Activated CD4-positive, alpha-beta T cell treated with anti-CD3 and anti-CD28 coated beads, Interleukin-2, amount 50 U/mL, for 16 hours (primary cell): ENCODE results near the gene SYNPO2.
A peak's percentile ranks its signal among the peaks of the same experiment; 100 is the strongest.
"Not testable (repeated sequence)": the region's sequence is repeated elsewhere in the genome, so short reads cannot be mapped to it uniquely, and the experiment has no call there.

Source experiments
- DNase-seq: peaks from one replicate; pipeline ENCODE4 v3.0.0-alpha.2; 2020

SYNPO2 gene

DNA sequence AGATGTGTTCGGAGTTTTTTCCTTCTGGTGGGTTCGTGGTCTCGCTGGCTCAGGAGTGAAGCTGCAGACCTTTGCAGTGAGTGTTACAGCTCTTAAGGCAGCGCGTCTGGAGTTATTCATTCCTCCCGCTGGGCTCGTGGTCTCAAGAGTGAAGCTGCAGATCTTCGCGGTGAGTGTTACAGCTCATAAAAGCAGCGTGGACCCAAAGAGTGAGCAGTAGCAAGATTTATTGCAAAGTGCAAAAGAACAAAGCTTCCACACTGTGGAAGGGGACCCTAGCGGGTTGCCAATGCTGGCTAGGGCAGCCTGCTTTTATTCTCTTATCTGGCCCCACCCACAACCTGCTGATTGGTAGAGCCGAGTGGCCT is 87.5 kb downstream of the SYNPO2 start:
- DNase-seq = not testable (repeated sequence)

- not testable (repeated sequence) for DNase-seq
These were observed 88.4 kb downstream of the SYNPO2 start for GRCh38 chr4:118977100-118977499.

DNA sequence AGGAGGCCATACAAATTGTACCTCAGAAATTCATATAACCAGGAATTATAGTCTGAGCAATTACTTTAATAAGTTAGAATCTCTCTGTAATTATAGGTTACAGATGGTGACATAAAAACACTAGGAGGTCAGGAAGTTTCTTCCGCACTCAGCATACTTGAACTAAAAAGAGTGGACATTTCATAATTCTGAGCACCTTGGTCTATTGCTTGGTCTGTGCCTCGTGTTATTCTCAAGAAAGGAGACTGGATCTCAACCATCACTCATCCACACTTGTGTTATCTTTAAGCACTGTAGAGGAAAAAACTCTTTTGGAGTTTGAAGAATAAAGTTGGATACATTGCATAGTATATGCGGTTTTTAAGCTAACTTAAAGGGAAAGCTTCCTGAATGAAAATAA is 91.1 kb downstream of the SYNPO2 start:
- no peak for DNase-seq

DNA sequence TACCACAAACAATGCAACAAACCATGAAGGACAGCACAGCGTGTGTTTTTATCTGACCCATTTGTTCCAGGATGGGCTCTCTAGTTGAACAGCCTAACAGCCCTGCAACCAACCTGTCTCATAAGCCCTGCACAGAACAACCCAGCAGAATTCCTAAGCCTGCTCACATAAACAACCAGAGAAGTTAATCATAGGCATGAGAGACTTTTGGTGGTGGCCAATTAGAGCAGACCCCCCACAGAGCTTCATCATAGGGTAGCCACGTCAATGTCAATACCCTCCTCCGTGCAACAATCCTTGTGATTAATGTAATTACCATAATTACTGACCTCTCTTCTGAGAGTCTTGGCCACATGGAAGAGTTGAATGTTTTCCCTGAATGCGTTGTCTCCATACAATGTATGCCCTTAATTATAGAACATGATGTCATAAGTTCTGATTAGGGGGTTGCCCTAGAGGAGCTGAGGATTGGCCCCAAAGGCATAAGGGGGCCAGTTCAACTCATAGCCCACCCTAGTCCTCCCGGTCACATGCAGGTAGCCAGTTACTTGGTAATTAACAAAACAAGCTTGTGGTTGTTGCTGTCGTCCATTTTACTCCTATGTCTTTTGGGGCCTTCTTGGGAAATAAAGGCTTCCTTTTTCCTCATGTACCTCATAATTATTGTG is 92.7 kb downstream of the SYNPO2 start:
- no peak for DNase-seq

- peak; percentile 65 for DNase-seq
These were observed 93.3 kb downstream of the SYNPO2 start for GRCh38 chr4:118981839-118982381.

DNA sequence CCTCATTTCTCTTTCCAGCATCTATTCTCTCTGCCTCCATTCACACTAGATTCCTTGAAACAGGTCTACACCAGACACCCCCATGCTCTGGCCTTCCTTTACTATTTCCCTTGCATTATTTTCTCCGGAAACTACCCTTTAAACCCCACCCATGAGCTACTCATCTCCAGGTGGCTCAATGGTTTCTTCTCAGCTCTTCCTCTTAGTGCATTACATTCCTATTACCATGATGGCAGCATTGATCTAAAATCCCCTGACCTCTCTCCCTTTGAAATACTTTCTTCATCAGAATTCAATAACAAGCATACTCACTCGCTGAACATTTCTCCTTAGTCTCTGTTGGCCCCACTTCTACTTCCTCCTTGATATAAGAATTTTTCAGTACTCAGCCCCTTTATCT is 94.6 kb downstream of the SYNPO2 start:
- no peak for DNase-seq

DNA sequence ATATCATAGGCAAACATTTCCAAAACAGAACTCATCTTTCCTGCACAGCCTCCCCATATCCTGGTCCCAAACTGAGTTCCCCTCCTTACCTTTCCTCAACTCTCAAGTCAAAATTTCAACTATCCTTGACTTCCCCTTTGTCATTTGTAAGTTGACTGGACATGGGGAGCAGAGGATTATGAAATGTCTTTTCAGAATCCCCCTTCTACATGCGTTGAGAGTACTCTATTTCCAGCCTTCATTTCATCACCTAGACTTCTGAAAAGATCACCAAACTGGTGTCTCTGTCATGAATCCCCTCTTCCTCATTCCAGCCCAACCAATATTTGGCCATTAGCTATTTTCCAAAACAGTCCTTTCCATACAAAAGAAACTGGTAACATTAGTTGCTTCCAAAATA is 95.2 kb downstream of the SYNPO2 start:
- DNase-seq = no peak

GRCh38 chr4:118985170-118986000 is 96.7 kb downstream of the SYNPO2 start:
- no peak for DNase-seq

- DNase-seq = no peak
These were observed 99.4 kb downstream of the SYNPO2 start for GRCh38 chr4:118987959-118988634.

- DNase-seq = no peak
These were observed 100.0 kb downstream of the SYNPO2 start for GRCh38 chr4:118988635-118988972.

- peak; percentile 11 for DNase-seq
These were observed 100.7 kb downstream of the SYNPO2 start for GRCh38 chr4:118989098-118990080.

GRCh38 chr4:118991686-118992085 is 103.0 kb downstream of the SYNPO2 start:
- no peak for DNase-seq

- DNase-seq = no peak
These were observed 103.5 kb downstream of the SYNPO2 start for GRCh38 chr4:118992149-118992548.

DNA sequence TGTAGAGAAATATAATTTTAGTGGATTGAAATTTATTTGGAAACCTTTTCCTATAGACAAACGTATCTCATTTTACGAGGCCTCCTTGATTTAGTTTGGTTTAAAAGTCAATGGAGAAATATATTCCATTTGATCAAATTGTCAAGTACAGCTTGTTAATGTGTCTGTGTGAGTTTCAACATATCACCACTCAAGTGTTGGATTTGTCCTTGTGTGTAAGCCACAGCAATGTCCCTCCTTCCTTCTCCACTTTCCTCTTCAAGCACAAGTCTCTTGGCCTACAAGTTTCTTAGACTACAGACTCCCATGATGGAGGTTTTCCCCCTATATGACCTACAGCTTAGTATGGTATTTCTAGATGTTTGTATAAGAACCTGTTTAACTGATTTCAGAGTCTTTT is 104.7 kb downstream of the SYNPO2 start:
- no peak for DNase-seq

DNA sequence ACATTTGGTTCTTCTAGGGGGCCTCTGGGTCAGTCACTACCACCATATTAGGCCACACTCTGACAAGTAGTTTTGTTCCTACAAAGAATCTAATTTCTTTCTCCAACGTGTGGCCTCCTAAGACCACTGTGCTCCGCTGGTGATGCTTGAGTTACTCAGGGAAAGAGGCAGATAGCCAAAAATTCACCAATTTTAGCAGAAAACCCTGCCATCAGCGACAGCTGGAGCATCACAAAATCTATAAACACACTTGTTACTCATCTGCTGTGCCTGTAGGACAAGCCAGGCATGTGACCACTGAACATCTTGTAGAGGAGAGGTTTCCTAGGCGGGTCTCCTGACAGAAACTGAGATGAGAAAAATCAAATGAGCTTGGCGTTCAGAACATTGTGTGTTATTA is 105.4 kb downstream of the SYNPO2 start:
- no peak for DNase-seq

- no peak for DNase-seq
These were observed 107.2 kb downstream of the SYNPO2 start for GRCh38 chr4:118995693-118996391.

- no peak for DNase-seq
These were observed 108.9 kb downstream of the SYNPO2 start for GRCh38 chr4:118997601-118998000.

DNA sequence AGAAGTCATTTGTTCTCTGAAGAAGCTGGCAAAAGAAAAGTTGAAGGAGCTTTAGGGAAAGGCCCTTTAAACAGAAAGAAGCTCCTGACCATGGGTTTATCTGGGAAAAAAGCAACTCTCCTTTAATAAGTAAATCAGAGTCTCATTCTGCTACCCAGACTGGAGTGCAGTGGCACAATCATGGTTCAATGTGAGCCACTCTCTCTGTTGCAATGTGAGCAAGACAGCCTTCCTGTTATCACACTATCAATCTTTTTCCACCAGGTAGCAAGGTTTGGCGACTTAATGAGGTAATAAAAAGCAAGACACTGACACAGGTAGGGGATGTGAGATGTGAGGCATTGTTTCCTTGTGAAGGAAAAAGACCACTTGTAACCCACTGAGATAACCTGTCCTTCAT is 111.3 kb downstream of the SYNPO2 start:
- no peak for DNase-seq

- DNase-seq = no peak
These were observed 111.7 kb downstream of the SYNPO2 start for GRCh38 chr4:119000400-119000799.

DNA sequence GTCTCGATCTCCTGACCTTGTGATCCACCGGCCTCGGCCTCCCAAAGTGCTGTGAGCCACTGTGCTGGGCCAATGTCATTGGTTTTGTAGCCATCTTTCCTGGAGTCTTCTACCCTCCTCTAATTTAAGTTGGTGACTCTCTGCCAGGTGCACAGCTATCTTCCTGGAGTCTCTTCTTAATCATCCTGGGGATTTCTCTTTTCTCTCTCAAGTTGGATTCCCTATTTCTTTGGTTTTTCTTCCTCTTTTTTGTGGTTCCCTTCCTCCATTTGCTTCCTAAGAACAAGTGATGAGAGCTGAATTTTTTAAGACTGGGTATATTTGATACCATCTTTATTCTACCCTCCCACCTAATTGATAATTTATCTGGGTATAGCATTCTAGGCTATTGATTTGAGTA is 113.8 kb downstream of the SYNPO2 start:
- no peak for DNase-seq

- DNase-seq = not testable (repeated sequence)
These were observed 114.3 kb downstream of the SYNPO2 start for GRCh38 chr4:119003001-119003400.

GRCh38 chr4:119005928-119006460 is 117.3 kb downstream of the SYNPO2 start:
- no peak for DNase-seq
